HAP-1 (cell line): ENCODE measurements around the gene HYAL3.

Experiments
- DNase-seq, 2 experiments: peaks; one replicate each; pipeline ENCODE4 v3.0.0-alpha.2; 2016 to 2020; ENCODE audit warnings: low spot score in 2 of 2
- H3K27me3 ChIP-seq: fragments of 250-450 bp; sonication (Bioruptor Pico); 2 replicates; pipeline ENCODE4 v1.5.1; 2020; ENCODE audit warnings: low read depth, mild to moderate bottlenecking, moderate library complexity
- H3K36me3 ChIP-seq: fragments of 250-450 bp; sonication (Bioruptor Pico); replicated peaks from 2 replicates; pipeline ENCODE4 v1.5.1; 2020; ENCODE audit warnings: mild to moderate bottlenecking
- H3K4me1 ChIP-seq: fragments of 250-450 bp; sonication (Bioruptor Pico); 2 replicates; pipeline ENCODE4 v1.5.1; 2020; ENCODE audit warnings: mild to moderate bottlenecking
- H3K4me3 ChIP-seq: fragments of 250-450 bp; sonication (Bioruptor Pico); 2 replicates; pipeline ENCODE4 v1.5.1; 2020; ENCODE audit warnings: mild to moderate bottlenecking, moderate library complexity
- H3K9me3 ChIP-seq: fragments of 250-450 bp; sonication (Bioruptor Pico); 2 replicates; pipeline ENCODE4 v1.5.1; 2020; ENCODE audit warnings: mild to moderate bottlenecking, moderate library complexity
- in situ Hi-C: fragments of 300-500 bp; cut with MboI; formaldehyde crosslinking; loops from 3 replicates; pipeline ENCODE4 v1.14.3; 2020; ENCODE audit warnings: low sequenced_read_pairs, inconsistent platforms, mixed read lengths

Gene HYAL3

GRCh38 chr3:50324351-50325112, 25.3 kb upstream of the HYAL3 start:
- peaks cover 21% of the 10 kb centered on the region for H3K36me3 ChIP-seq
- H3K4me3 ChIP-seq = no peak overlapping the region
- H3K9me3 ChIP-seq = no peaks in the 10 kb centered on the region
- no peaks in the 10 kb centered on the region for H3K27me3 ChIP-seq
- in situ Hi-C loops = loop anchor here (5.0 kb wide), 1 partner anchor 32 kb away; the partner anchor contains the start of gene IFRD2
- peaks cover 16% of the 10 kb centered on the region for H3K4me1 ChIP-seq
- peak; percentile 49 to 87 for DNase-seq

GRCh38 chr3:50323614-50324199, 24.5 kb upstream of the HYAL3 start:
- Histone ChIP-seq H3K36me3 (peaks cover 26% of the 10 kb centered on the region), H3K4me1 (peaks cover 16% of the 10 kb centered on the region), H3K4me3 (no peak overlapping the region), H3K9me3 (no peaks in the 10 kb centered on the region), H3K27me3 (no peaks in the 10 kb centered on the region)
- in situ Hi-C loops = no loop called here
- DNase-seq = no peak

GRCh38 chr3:50323092-50323600, 23.9 kb upstream of the HYAL3 start:
- in situ Hi-C loops = no loop called here
- H3K4me1 ChIP-seq = peaks cover 16% of the 10 kb centered on the region
- H3K27me3 ChIP-seq = no peaks in the 10 kb centered on the region
- H3K9me3 ChIP-seq = no peaks in the 10 kb centered on the region
- DNase-seq = no peak
- H3K36me3 ChIP-seq = peaks cover 32% of the 10 kb centered on the region
- H3K4me3 ChIP-seq = no peak overlapping the region

DNA sequence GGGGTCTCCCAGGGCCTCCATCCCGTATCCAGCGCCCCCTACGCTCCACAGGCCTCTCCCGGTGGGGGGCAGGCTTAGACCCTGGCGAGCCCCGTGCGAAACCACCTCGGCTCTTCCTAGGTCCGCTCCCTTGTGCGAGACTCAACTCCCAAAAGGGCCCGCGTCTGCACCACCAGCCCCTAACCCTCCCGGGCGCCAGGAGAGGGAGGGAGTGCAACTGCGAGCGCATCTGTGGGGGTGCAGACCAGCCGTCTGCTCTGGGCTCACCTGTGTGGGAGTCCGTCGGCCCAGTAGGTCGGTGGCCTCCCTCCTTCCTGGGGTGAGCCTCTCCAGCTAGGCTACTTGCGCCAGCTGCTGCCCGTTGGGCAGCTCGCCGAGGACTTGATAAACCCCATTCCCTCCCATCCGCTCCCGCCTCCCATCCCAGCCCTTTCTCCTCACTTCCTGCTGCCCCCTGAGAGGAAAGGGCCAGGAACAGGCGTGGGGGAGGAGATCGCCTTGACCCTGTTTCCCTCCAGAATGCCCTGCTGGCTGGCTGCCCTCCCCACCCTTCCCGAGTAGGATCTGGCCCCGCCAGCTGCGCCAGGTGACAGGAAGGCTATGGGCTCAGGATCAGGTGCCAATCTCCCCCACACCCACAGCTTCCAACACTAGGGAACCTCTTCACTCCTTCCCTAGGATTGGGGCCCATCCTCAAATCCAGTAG, 23.3 kb upstream of the HYAL3 start, which contains the start of gene HYAL2:
HYAL2 (minus strand) TSS at position 360 of the 706 bp plus-strand sequence. CDS start 2,256 bp downstream, outside the sequence.
- Histone ChIP-seq H3K4me1 (peaks cover 16% of the 10 kb centered on the region), H3K36me3 (peaks cover 36% of the 10 kb centered on the region), H3K4me3 (peak within 1 kb of the TSS; percentile 63), H3K27me3 (no peaks in the 10 kb centered on the region), H3K9me3 (no peaks in the 10 kb centered on the region)
- in situ Hi-C loops = no loop called here
- no peak for DNase-seq

DNA sequence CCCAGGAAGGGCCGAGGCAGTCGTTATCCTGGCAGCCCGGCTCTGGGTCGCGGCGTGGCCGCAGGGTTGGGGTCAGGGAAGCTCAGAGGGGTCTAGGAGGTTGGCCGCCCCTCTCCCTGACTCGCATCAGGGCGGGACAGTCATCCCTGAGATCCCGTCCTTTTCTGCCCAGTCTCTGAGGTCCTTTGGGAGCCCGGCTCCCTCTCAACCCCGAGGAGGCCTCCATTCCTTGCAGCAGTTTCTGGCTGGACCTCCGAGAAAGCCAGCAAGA, 22.8 kb upstream of the HYAL3 start:
- no peaks in the 10 kb centered on the region for H3K9me3 ChIP-seq
- H3K4me1 ChIP-seq = peaks cover 13% of the 10 kb centered on the region
- peak overlapping the region; percentile 63 for H3K4me3 ChIP-seq
- H3K36me3 ChIP-seq = peaks cover 41% of the 10 kb centered on the region
- no peak for DNase-seq
- in situ Hi-C loops = no loop called here
- no peaks in the 10 kb centered on the region for H3K27me3 ChIP-seq

- H3K27me3 ChIP-seq = no peaks in the 10 kb centered on the region
- H3K4me3 ChIP-seq = peak overlapping the region; percentile 63
- peaks cover 10% of the 10 kb centered on the region for H3K4me1 ChIP-seq
- DNase-seq = peak; percentile 80 to 93
- in situ Hi-C loops = no loop called here
- no peaks in the 10 kb centered on the region for H3K9me3 ChIP-seq
- peaks cover 42% of the 10 kb centered on the region for H3K36me3 ChIP-seq
Observed at GRCh38 chr3:50321336-50322114, 22.3 kb upstream of the HYAL3 start.

- peak; percentile 63 to 89 for DNase-seq
- peak overlapping the region; percentile 63 for H3K4me3 ChIP-seq
- H3K4me1 ChIP-seq = peaks cover 10% of the 10 kb centered on the region
- no peaks in the 10 kb centered on the region for H3K9me3 ChIP-seq
- H3K36me3 ChIP-seq = peaks cover 42% of the 10 kb centered on the region
- in situ Hi-C loops = no loop called here
- H3K27me3 ChIP-seq = no peaks in the 10 kb centered on the region
Observed at GRCh38 chr3:50320853-50321335, 21.7 kb upstream of the HYAL3 start.

GRCh38 chr3:50319894-50320625, 20.9 kb upstream of the HYAL3 start:
- peak overlapping the region; percentile 63 for H3K4me3 ChIP-seq
- H3K9me3 ChIP-seq = no peaks in the 10 kb centered on the region
- H3K27me3 ChIP-seq = no peaks in the 10 kb centered on the region
- peaks cover 42% of the 10 kb centered on the region for H3K36me3 ChIP-seq
- in situ Hi-C loops = no loop called here
- peaks cover 10% of the 10 kb centered on the region for H3K4me1 ChIP-seq
- DNase-seq = no peak

DNA sequence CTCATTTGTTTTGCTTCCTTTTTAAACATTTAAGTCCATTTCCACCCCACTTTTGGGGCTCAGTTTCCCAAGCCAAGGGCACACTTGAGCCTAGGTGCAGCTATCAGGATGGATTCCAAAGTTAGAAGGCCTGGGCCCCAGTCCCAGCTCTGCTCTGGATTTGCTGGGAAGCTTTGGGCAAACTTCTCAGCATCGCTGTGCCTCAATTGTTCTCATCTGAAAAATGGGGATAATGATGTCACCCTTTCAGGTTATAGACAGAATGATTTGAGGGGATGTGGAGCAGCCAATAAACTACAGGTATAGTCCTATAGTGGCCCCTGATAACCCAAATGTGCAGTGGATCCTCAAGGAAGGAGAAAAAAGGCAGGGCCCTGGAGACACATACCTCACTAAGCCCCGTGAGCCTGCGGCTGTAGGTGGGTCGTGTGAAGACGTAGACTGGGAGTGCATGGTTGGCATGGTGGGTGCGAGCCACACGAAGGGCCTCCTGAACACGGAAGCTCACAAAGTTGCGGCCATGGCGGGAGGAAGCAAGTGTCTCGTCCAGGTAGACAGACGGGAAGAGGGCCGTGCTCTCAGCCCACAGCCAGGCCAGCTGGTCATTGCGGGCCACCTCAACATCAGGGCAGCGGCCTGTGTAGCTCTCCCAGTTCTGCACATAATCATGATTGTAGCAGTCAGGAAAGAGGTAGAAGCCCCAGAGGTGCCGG, 20.1 kb upstream of the HYAL3 start:
- Histone ChIP-seq H3K36me3 (peaks cover 38% of the 10 kb centered on the region), H3K4me3 (no peak overlapping the region), H3K27me3 (no peaks in the 10 kb centered on the region), H3K4me1 (peaks cover 10% of the 10 kb centered on the region), H3K9me3 (no peaks in the 10 kb centered on the region)
- no peak for DNase-seq
- in situ Hi-C loops = no loop called here

- Histone ChIP-seq H3K27me3 (no peaks in the 10 kb centered on the region), H3K36me3 (peaks cover 33% of the 10 kb centered on the region), H3K4me3 (no peak overlapping the region), H3K4me1 (peaks cover 10% of the 10 kb centered on the region), H3K9me3 (no peaks in the 10 kb centered on the region)
- no peak for DNase-seq
- in situ Hi-C loops = no loop called here
Observed at GRCh38 chr3:50318615-50319014, 19.4 kb upstream of the HYAL3 start.

GRCh38 chr3:50318163-50318562, 19.0 kb upstream of the HYAL3 start:
- H3K36me3 ChIP-seq = peaks cover 33% of the 10 kb centered on the region
- no peak for DNase-seq
- no peak overlapping the region for H3K4me3 ChIP-seq
- in situ Hi-C loops = no loop called here
- no peaks in the 10 kb centered on the region for H3K27me3 ChIP-seq
- no peaks in the 10 kb centered on the region for H3K9me3 ChIP-seq
- peaks cover 10% of the 10 kb centered on the region for H3K4me1 ChIP-seq

DNA sequence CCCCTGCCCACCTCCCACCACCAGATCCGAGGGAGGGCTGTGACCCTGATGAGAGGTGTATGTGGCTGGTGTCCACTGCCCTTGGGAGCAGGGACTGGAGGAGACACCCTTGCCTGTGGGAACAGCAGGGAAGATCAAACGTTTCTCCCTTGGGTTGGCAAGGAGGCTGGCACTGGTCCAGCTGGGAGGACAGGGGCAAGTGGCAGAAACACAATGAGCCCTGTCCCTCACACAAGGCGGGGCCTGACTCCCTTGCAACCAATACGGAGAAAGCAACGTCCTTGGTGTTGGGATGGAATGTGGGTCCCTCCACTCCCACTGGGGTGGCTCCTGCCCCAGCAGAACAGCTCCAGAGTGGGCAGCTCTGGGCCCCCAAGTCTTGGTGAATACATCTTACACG, 18.1 kb upstream of the HYAL3 start:
- DNase-seq = no peak
- Histone ChIP-seq H3K36me3 (peaks cover 33% of the 10 kb centered on the region), H3K4me3 (no peak overlapping the region), H3K4me1 (peaks cover 10% of the 10 kb centered on the region), H3K27me3 (no peaks in the 10 kb centered on the region), H3K9me3 (no peaks in the 10 kb centered on the region)
- in situ Hi-C loops = no loop called here
